Measurements from ENCODE around the gene CDH4.

GRCh38 chr20:61441537-61441936, 189.5 kb downstream of the CDH4 start:
- TF ChIP-seq POLR2A (IDR thresholded peaks at IDR 0.05) (no peak), CTCF (IDR thresholded peaks at IDR 0.05 in 8 of 11, conservative IDR thresholded peaks at IDR 0.05 in 3 of 11) (no peak), POLR2AphosphoS5 (IDR thresholded peaks at IDR 0.05) (no peak)
